Activated T-cell treated with anti-CD3 and anti-CD28 coated beads, Interleukin-2, amount 50 U/mL, for 4 hours (primary cell): ENCODE measurements around the gene ANXA7. TPM values are rescaled to one million over a fixed set of nuclear protein-coding genes. Genes with fewer than 3 reads are reported as not detected.

ENCODE experiments used
- ATAC-seq, 2 donors: fragments of 200-7000 bp; cut with Tn5 transposase; one replicate each; pipeline ENCODE4 v1.10.0; 2021
- DNase-seq: peaks from one replicate; pipeline ENCODE4 v3.0.0-alpha.2; 2020
- H3K27me3 Mint-ChIP-seq: one replicate; pipeline ENCODE4 v1.8.0; 2021; ENCODE audit warnings: low read depth, mixed read lengths
- H3K36me3 Mint-ChIP-seq: one replicate; pipeline ENCODE4 v1.8.0; 2022; ENCODE audit warnings: mixed read lengths; ENCODE audit not compliant: insufficient read depth
- H3K4me1 Mint-ChIP-seq: one replicate; pipeline ENCODE4 v1.8.0; 2021; ENCODE audit warnings: low read depth, mixed read lengths
- H3K4me3 Mint-ChIP-seq: one replicate; pipeline ENCODE4 v1.8.0; 2021; ENCODE audit warnings: mild to moderate bottlenecking, moderate library complexity, mixed read lengths
- H3K9me3 Mint-ChIP-seq: one replicate; pipeline ENCODE4 v1.8.0; 2021; ENCODE audit warnings: mixed read lengths
- total RNA-seq, 3 donors: library from RNA; stranded (reverse); gene quantifications; one replicate each; pipeline ENCODE4 v1.2.1, GENCODE V29; 2021

The ANXA7 gene
- total RNA-seq = 100 to 1,000 TPM; 182 to 207 (median 183) TPM

GRCh38 chr10:73413528-73414229, at the start of gene ANXA7:
Gene ANXA7, minus strand, starts transcription at chr10:73414058. Its CDS starts 13,202 bp downstream, at chr10:73400856.
- Mint-ChIP-seq H3K4me3 (peak within 1 kb of the TSS; percentile 85), H3K4me1 (peaks cover 52% of the 10 kb centered on the region), H3K36me3 (peaks cover 8% of the 10 kb centered on the region), H3K27me3 (no peaks in the 10 kb centered on the region), H3K9me3 (no peaks in the 10 kb centered on the region)
- ATAC-seq = peak; percentile 96 to 98
- DNase-seq = peak; percentile 93

DNA sequence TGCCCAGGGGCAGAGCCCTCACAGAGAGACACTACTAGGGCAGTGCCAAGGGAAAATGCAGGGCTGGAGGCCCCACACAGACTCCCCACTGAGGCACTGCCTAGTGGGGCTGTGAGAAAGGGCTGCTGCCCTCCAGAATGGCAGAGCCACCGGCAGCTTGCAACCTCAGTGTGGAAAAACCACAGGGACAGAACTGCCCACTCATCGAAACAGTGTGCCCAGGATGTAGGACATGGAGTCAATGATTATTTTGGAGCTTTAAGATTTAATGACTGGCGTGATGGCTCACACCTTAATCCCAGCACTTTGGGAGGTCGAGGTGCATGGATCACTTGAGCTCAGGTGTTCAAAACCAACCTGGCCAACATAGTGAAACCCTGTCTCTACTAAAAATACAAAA, 47.0 kb upstream of the ANXA7 start:
- Mint-ChIP-seq H3K27me3 (no peaks in the 10 kb centered on the region), H3K36me3 (peaks cover 29% of the 10 kb centered on the region), H3K4me3 (no peak overlapping the region), H3K4me1 (no peaks in the 10 kb centered on the region), H3K9me3 (no peaks in the 10 kb centered on the region)
- ATAC-seq (no peak), DNase-seq (no peak)

DNA sequence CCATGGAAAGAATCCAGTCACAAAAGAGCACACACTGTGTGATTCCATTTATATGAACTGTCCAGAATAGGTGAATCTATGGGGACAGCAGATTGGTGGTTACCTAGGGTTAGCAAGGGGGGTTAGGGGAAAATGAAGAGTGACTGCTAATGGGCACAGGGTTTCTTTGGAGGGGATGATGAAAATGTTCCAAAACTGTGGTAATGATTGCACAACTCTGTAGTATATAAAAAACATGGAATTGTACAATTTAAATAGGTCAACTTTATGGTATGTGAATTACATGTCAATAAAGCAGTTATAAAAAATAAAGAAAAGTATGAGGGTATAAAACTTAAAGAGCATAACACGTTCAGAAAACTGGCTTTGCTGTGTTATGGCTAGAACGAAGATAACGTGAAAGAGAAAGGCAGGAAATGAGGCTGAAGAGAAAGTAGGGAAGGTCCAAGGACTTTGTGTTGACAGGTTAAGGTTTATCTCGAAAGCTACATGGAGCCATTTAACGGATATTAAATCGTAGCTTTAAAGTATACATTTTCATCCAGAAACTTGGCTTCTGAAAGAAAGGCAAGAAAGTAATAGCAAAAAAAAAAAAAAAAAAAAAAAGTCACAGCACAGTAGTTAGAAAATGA, 45.9 kb upstream of the ANXA7 start:
- Mint-ChIP-seq H3K4me3 (no peak overlapping the region), H3K9me3 (no peaks in the 10 kb centered on the region), H3K36me3 (peaks cover 29% of the 10 kb centered on the region), H3K27me3 (no peaks in the 10 kb centered on the region), H3K4me1 (no peaks in the 10 kb centered on the region)
- DNase-seq (no peak), ATAC-seq (no peak)

GRCh38 chr10:73456187-73456890, 42.5 kb upstream of the ANXA7 start:
- DNase-seq (no peak), ATAC-seq (no peak)
- Mint-ChIP-seq H3K9me3 (no peaks in the 10 kb centered on the region), H3K4me3 (no peak overlapping the region), H3K36me3 (peaks cover 28% of the 10 kb centered on the region), H3K4me1 (no peaks in the 10 kb centered on the region), H3K27me3 (no peaks in the 10 kb centered on the region)

DNA sequence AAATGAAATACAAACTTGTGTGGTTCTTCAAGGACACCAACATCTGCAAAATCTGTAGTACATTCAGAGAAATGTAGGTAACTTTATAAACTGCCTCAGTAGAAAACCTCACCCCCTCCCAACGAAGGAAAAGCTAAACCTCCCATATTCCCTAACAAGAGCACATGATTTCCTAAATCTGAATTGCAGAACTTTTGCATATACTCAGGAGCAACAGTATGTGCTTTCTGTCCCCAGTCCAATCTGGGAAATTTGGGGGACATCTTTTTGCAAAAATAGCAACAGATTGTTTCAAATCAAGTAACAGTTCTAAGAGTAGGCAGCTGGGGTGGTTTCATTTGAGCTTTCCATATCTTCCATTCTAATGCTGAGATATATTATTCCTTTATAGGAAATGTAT, 35.3 kb upstream of the ANXA7 start:
- no peaks in the 10 kb centered on the region for H3K4me1 Mint-ChIP-seq
- DNase-seq = no peak
- peaks cover 24% of the 10 kb centered on the region for H3K36me3 Mint-ChIP-seq
- no peaks in the 10 kb centered on the region for H3K27me3 Mint-ChIP-seq
- H3K9me3 Mint-ChIP-seq = no peaks in the 10 kb centered on the region
- no peak for ATAC-seq
- H3K4me3 Mint-ChIP-seq = no peak overlapping the region

GRCh38 chr10:73448384-73448783, 34.5 kb upstream of the ANXA7 start:
- no peaks in the 10 kb centered on the region for H3K9me3 Mint-ChIP-seq
- DNase-seq = no peak
- no peak for ATAC-seq
- H3K36me3 Mint-ChIP-seq = peaks cover 24% of the 10 kb centered on the region
- H3K4me1 Mint-ChIP-seq = no peaks in the 10 kb centered on the region
- no peaks in the 10 kb centered on the region for H3K27me3 Mint-ChIP-seq
- no peak overlapping the region for H3K4me3 Mint-ChIP-seq

DNA sequence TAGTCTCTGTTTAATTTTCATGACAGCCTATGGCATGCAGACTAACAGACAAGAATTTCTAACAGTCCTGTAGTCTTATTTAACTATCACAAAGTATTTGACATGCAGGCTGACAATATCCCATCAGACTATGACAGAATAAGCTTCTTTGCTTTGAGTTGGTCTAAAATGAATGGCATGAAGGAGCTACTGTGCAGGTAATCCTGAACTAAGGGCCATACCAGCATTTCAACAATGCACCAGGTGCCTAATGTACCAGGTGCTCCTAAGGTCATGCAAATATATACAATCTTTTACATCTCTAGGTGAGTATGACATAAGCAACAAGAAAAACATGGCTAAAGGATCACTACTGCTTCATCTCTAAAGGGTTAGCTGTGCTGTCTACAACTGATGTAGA, 33.1 kb upstream of the ANXA7 start:
- Mint-ChIP-seq H3K27me3 (no peaks in the 10 kb centered on the region), H3K4me1 (no peaks in the 10 kb centered on the region), H3K36me3 (peaks cover 24% of the 10 kb centered on the region), H3K4me3 (no peak overlapping the region), H3K9me3 (no peaks in the 10 kb centered on the region)
- ATAC-seq (no peak), DNase-seq (no peak)

DNA sequence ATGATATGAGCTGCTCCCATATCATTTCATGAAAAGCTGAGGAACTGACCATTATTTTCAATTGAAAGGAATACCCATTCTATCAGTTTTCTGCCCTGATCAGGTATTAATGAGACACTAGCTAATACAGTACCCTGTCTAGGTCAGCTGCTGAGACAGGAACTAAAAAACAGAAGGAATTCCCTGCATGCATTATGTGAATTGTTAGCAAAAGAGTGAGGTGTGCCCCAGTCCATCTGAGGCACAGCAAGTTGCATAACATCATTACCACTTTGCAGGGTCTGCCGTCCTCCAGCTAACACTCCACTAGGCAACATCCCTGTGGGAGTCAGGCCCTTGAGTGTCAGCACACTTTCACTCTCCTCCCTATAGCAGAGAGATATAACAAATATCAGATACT, 30.6 kb upstream of the ANXA7 start:
- DNase-seq = no peak
- Mint-ChIP-seq H3K4me1 (peaks cover 6% of the 10 kb centered on the region), H3K36me3 (peaks cover 24% of the 10 kb centered on the region), H3K9me3 (no peaks in the 10 kb centered on the region), H3K4me3 (no peak overlapping the region), H3K27me3 (no peaks in the 10 kb centered on the region)
- no peak for ATAC-seq

DNA sequence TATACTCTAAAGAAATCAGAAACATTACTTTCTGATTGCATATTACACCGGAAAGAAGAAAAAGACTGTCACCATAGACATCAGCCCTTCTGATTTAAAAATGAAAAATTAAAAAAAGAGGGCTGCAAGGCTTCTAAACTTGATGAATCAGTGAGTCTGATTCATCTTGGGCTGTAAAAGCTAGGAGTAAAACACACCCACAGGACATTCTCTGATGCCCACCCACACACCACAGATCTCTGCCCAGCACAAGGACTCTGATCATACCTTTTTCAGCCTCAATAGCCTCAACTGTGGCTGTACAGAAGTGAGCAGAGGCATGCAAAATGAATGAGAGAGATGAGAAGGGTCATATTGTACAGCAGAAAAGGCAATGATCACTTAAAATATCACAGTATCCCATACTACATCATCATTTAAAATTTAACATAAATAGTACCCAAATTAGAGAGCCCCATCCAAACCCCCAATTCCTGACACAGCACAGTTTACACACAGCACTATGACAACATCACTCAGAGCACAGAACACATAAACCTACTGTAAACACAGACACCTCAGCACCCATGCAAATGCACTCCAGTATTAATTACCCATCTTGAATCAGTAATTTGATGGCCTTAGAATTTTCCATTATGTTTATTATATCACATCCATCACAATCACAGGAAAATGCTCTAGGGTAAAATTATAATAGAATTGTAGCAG, 25.9 kb upstream of the ANXA7 start:
- no peak overlapping the region for H3K4me3 Mint-ChIP-seq
- no peaks in the 10 kb centered on the region for H3K27me3 Mint-ChIP-seq
- peaks cover 11% of the 10 kb centered on the region for H3K36me3 Mint-ChIP-seq
- no peaks in the 10 kb centered on the region for H3K9me3 Mint-ChIP-seq
- DNase-seq (no peak), ATAC-seq (peak in 1 of 2 donors; percentile 18)
- peaks cover 11% of the 10 kb centered on the region for H3K4me1 Mint-ChIP-seq

GRCh38 chr10:73439055-73439454, 25.2 kb upstream of the ANXA7 start:
- peaks cover 11% of the 10 kb centered on the region for H3K4me1 Mint-ChIP-seq
- no peak for DNase-seq
- peaks cover 5% of the 10 kb centered on the region for H3K36me3 Mint-ChIP-seq
- no peak overlapping the region for H3K4me3 Mint-ChIP-seq
- no peak for ATAC-seq
- no peaks in the 10 kb centered on the region for H3K27me3 Mint-ChIP-seq
- no peaks in the 10 kb centered on the region for H3K9me3 Mint-ChIP-seq

- no peak for ATAC-seq
- Mint-ChIP-seq H3K9me3 (no peaks in the 10 kb centered on the region), H3K4me3 (no peak within 1 kb of the TSS), H3K27me3 (no peaks in the 10 kb centered on the region), H3K4me1 (peaks cover 14% of the 10 kb centered on the region), H3K36me3 (peaks cover 12% of the 10 kb centered on the region)
- no peak for DNase-seq
These were observed 19.6 kb upstream of the ANXA7 start, which contains the start of gene MSS51 for GRCh38 chr10:73433538-73433867. Gene MSS51, minus strand, starts transcription at chr10:73433561. Its CDS starts 5,277 bp downstream, at chr10:73428284.

GRCh38 chr10:73432646-73433537, 19.0 kb upstream of the ANXA7 start:
- peaks cover 14% of the 10 kb centered on the region for H3K36me3 Mint-ChIP-seq
- H3K27me3 Mint-ChIP-seq = no peaks in the 10 kb centered on the region
- no peaks in the 10 kb centered on the region for H3K9me3 Mint-ChIP-seq
- no peak overlapping the region for H3K4me3 Mint-ChIP-seq
- no peak for DNase-seq
- no peak for ATAC-seq
- H3K4me1 Mint-ChIP-seq = peaks cover 14% of the 10 kb centered on the region

DNA sequence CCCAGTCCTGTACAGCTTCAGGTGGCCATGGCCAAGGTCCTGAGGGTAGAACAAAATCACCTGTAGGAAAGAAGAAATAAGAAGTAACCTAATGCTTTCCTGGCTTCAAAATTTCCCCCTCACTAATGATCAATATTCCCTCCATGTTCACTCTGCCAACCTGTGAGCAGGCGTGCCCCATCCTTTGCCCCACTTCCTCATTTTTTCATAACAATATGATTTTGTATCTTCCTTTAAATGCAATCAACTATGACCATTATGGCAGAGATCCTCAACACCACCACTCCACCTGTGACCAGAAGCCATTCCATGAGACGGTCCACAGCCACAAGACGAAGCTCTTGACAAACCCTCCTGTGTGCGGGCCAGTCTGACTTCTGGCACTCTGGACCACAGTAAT, 12.5 kb upstream of the ANXA7 start:
- Mint-ChIP-seq H3K4me1 (no peaks in the 10 kb centered on the region), H3K4me3 (no peak overlapping the region), H3K9me3 (no peaks in the 10 kb centered on the region), H3K36me3 (peaks cover 42% of the 10 kb centered on the region), H3K27me3 (no peaks in the 10 kb centered on the region)
- no peak for ATAC-seq
- no peak for DNase-seq

GRCh38 chr10:73424478-73424877, 10.6 kb upstream of the ANXA7 start:
- Mint-ChIP-seq H3K36me3 (peaks cover 33% of the 10 kb centered on the region), H3K4me1 (no peaks in the 10 kb centered on the region), H3K4me3 (no peak overlapping the region), H3K27me3 (no peaks in the 10 kb centered on the region), H3K9me3 (no peaks in the 10 kb centered on the region)
- DNase-seq = no peak
- ATAC-seq = no peak
